Suprapubic skin (tissue), 4 donors: ENCODE data around the gene CDH13.

Experiments
- CTCF ChIP-seq, 2 donors: fragments of 200-600 bp in 1 of 2; fragments of 450-650 bp in 1 of 2; sonication (generic) in 1 of 2; IDR thresholded peaks; one replicate each; pipeline ENCODE4 v1.5.1; 2016 to 2019; ENCODE audit warnings: antibody characterized with exemption in 2 of 2, mild to moderate bottlenecking in 1 of 2, moderate library complexity in 1 of 2
- EP300 ChIP-seq: sonication (generic); formaldehyde crosslinking; IDR thresholded peaks from one replicate; pipeline ENCODE4 v1.6.1; 2017; ENCODE audit warnings: antibody characterized with exemption
- POLR2A ChIP-seq, 2 donors: fragments of 450-650 bp; IDR thresholded peaks; one replicate each; pipeline ENCODE4 v1.6.1; 2017; ENCODE audit warnings: antibody characterized with exemption in 2 of 2, mild to moderate bottlenecking in 2 of 2, moderate library complexity in 2 of 2
- POLR2AphosphoS5 ChIP-seq, 3 donors: sonication (generic); formaldehyde crosslinking; IDR thresholded peaks; one replicate each; pipeline ENCODE4 v1.6.1; 2017; ENCODE audit warnings: antibody characterized with exemption in 3 of 3

DNA sequence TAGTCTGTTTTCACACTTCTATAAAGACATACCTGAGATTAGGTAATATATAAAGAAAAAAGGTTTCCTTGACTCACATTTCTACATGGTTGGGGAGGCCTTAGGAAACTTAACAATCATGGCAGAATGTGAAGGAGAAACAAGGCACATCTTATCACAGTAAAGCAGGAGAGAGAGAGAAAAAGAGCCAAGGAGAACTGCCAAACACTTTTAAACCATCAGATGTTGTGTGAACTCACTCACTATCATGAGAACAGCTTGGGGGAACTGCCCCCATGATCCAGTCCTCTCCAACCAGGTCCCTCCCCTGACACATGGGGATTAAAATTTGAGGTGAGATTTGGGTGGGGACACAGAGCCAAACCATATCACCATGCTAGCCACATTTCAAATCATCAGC is 547.9 kb downstream of the CDH13 start:
- no peak for TF ChIP-seq CTCF (IDR thresholded peaks at IDR 0.05)
- TF ChIP-seq EP300: no peak
- no peak for TF ChIP-seq POLR2A (IDR thresholded peaks at IDR 0.05)
- TF ChIP-seq POLR2AphosphoS5 (IDR thresholded peaks at IDR 0.05): no peak
